ENCODE measurements around the gene FERMT3. TPM values are rescaled to one million over a fixed set of nuclear protein-coding genes. Genes with fewer than 3 reads are reported as not detected.

Gene FERMT3
- total RNA-seq, 4 donors from 2014 or later = 4.7 to 22.2 (median 8.2) TPM

GRCh38 chr11:64263021-64263946 lies 56.8 kb downstream of the FERMT3 start:
- H3K27me3 ChIP-seq = no peaks in the 10 kb centered on the region
- no peak overlapping the region for H3K27ac ChIP-seq
- TF ChIP-seq POLR2AphosphoS5 (IDR thresholded peaks at IDR 0.05) = no peak
- TF ChIP-seq EP300 (IDR thresholded peaks at IDR 0.05) = no peak
- no peak for TF ChIP-seq CTCF (IDR thresholded peaks at IDR 0.05)
- TF ChIP-seq POLR2A (IDR thresholded peaks at IDR 0.05) = no peak
- no peak for DNase-seq (ENCODE audit: low spot score in 2 of 2)
- H3K9me3 ChIP-seq = no peaks in the 10 kb centered on the region
- peaks cover 78% of the 10 kb centered on the region for H3K36me3 ChIP-seq
- H3K4me3 ChIP-seq = no peak overlapping the region
- WGBS = 84% methylated on average over 8 of the region's 29 CpGs
- H3K4me1 ChIP-seq = peaks cover 14% of the 10 kb centered on the region

GRCh38 chr11:64263947-64264317 lies 57.4 kb downstream of the FERMT3 start:
- DNase-seq (ENCODE audit: low spot score in 2 of 2) = no peak
- WGBS = no CpG with 5 or more reads among the region's 8 CpGs

DNA sequence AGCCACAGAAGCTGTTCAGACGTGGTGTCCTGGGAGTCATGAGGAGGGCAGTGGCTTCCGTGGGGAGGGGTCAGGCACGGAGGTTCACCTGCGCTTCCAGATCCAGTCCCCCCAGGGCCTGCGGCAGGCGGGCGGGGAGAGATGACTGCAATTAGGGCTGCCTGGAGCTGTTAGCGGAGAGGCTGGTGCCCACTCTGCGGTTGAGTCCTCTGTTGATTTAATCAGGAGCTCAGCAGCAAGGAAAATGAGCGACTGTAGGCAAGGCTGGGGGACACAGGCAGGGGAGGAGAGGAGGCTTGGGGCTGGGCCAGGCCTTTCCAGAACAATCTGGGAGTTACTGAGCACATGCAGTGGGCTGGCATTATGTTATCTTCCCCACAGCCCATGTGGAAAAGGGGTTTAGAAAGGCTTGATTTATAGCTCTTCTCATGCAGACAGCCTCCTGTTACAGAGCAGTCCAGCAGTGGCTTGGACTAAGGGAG lies 57.9 kb downstream of the FERMT3 start:
- peaks cover 26% of the 10 kb centered on the region for H3K4me1 ChIP-seq
- no peak for DNase-seq (ENCODE audit: low spot score in 2 of 2)
- H3K27me3 ChIP-seq = no peaks in the 10 kb centered on the region
- H3K4me3 ChIP-seq = no peak overlapping the region
- no peaks in the 10 kb centered on the region for H3K9me3 ChIP-seq
- 73% methylated on average over 9 of the region's 10 CpGs for WGBS
- TF ChIP-seq EP300 (IDR thresholded peaks at IDR 0.05) (no peak), POLR2A (IDR thresholded peaks at IDR 0.05) (no peak), CTCF (IDR thresholded peaks at IDR 0.05) (no peak), POLR2AphosphoS5 (IDR thresholded peaks at IDR 0.05) (no peak)
- peaks cover 67% of the 10 kb centered on the region for H3K36me3 ChIP-seq
- no peak overlapping the region for H3K27ac ChIP-seq

More at GRCh38 chr11:64263947-64264317, 57.4 kb downstream of the FERMT3 start:
- no peaks in the 10 kb centered on the region for H3K27me3 ChIP-seq
- H3K4me3 ChIP-seq = no peak overlapping the region
- H3K27ac ChIP-seq = no peak overlapping the region
- peaks cover 72% of the 10 kb centered on the region for H3K36me3 ChIP-seq
- H3K4me1 ChIP-seq = peaks cover 21% of the 10 kb centered on the region
- H3K9me3 ChIP-seq = no peaks in the 10 kb centered on the region
- no peak for TF ChIP-seq CTCF (IDR thresholded peaks at IDR 0.05)

DNA sequence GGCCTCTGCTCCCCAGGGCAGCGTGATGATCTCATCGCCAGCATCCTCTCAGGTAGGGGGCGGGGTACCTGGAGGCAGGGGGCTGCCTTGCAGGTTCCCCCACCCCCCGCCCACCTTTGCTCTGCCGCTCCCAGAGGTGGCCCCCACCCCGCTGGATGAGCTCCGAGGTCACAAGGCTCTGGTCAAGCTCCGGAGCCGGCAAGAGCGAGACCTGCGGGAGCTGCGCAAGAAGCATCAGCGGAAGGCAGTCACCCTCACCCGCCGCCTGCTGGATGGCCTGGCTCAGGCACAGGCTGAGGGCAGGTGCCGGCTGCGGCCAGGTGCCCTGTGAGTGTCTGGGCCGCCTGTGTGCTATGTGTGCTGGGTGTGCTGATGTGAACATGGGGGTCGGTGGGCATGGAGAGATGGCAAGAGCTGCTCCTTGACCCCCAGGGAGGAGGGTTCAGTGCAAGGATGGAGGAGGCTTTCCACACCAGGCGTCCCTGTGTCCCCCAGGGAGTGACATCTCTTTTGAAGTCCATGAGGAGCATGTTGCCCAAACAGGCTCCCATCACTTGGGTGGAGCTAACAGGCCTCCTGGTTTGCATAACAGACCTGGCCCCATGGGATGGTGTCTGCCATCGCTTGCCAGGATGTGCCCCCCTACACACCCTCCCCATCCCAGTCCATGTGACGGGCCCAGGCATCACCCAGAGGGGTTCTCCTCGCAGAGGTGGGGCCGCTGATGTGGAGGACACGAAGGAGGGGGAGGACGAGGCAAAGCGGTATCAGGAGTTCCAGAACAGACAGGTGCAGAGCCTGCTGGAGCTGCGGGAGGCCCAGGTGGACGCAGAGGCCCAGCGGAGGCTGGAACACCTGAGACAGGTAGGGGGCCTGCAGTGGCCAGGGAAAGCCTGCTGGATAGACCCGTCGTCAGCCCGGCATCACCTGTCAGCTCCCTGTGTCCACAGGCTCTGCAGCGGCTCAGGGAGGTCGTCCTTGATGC lies 58.9 kb downstream of the FERMT3 start:
- no peak for DNase-seq (ENCODE audit: low spot score in 2 of 2)
- Histone ChIP-seq H3K36me3 (peaks cover 57% of the 10 kb centered on the region), H3K27ac (no peak overlapping the region), H3K9me3 (no peaks in the 10 kb centered on the region), H3K4me1 (peaks cover 26% of the 10 kb centered on the region), H3K27me3 (no peaks in the 10 kb centered on the region), H3K4me3 (no peak overlapping the region)
- no peak for TF ChIP-seq EP300 (IDR thresholded peaks at IDR 0.05)
- TF ChIP-seq POLR2AphosphoS5 (IDR thresholded peaks at IDR 0.05) = no peak
- TF ChIP-seq CTCF (IDR thresholded peaks at IDR 0.05) = no peak
- no peak for TF ChIP-seq POLR2A (IDR thresholded peaks at IDR 0.05)
- 96% methylated on average over 19 of the region's 35 CpGs for WGBS
